CD8-positive, alpha-beta memory T cell (primary cell): ENCODE results near the gene IQCH. TPM values are rescaled to one million over a fixed set of nuclear protein-coding genes. Genes with fewer than 3 reads are reported as not detected.

Source experiments
- CTCF ChIA-PET: fragments of 350-600 bp; sonication (Branson Sonifier 250); formaldehyde crosslinking; loops from one replicate; lab custom pipeline; 2021; ENCODE audit warnings: antibody characterized with exemption; lab: Charles Lee
- POLR2A ChIA-PET: fragments of 350-600 bp; sonication (Branson Sonifier 250); formaldehyde crosslinking; loops from one replicate; lab custom pipeline; 2021; ENCODE audit warnings: antibody characterized with exemption; lab: Charles Lee
- DNase-seq, 5 donors: peaks; one replicate each; pipeline versions ENCODE4 v3.0.0 to v3.0.0-alpha.2; 2020 to 2022; ENCODE audit warnings: mixed read lengths in 1 of 5
- H3K27ac ChIP-seq: one replicate; pipeline ENCODE4 v1.7.0; 2013; ENCODE audit warnings: low read depth, mild to moderate bottlenecking, low read length, moderate library complexity
- H3K27me3 ChIP-seq: 2 replicates; pipeline ENCODE4 v1.7.0; 2013; ENCODE audit warnings: low read length, mild to moderate bottlenecking; ENCODE audit not compliant: insufficient read depth, poor library complexity, severe bottlenecking
- H3K36me3 ChIP-seq: 2 replicates; pipeline ENCODE4 v1.7.0; 2013; ENCODE audit warnings: mild to moderate bottlenecking, low read length, moderate library complexity; ENCODE audit not compliant: insufficient read depth
- H3K4me1 ChIP-seq: 2 replicates; pipeline ENCODE4 v1.7.0; 2013; ENCODE audit warnings: mild to moderate bottlenecking, low read length, moderate library complexity; ENCODE audit not compliant: insufficient read depth
- H3K4me3 ChIP-seq: 2 replicates; pipeline ENCODE4 v1.7.0; 2013; ENCODE audit warnings: mild to moderate bottlenecking, low read length
- H3K9me3 ChIP-seq: 2 replicates; pipeline ENCODE4 v1.7.0; 2013; ENCODE audit warnings: mild to moderate bottlenecking, low read length
- H3K27ac Mint-ChIP-seq, 8 donors: one replicate each; pipeline ENCODE4 v1.8.0; 2020 to 2021; ENCODE audit warnings: mixed read lengths in 8 of 8, mild to moderate bottlenecking in 6 of 8, inconsistent platforms in 3 of 8, moderate library complexity in 3 of 8
- H3K27me3 Mint-ChIP-seq, 2 donors: one replicate each; pipeline ENCODE4 v1.8.0; 2020 to 2021; ENCODE audit warnings: mixed read lengths in 2 of 2, mild to moderate bottlenecking in 1 of 2, moderate library complexity in 1 of 2
- H3K36me3 Mint-ChIP-seq, 3 donors: one replicate each; pipeline ENCODE4 v1.8.0; 2020 to 2021; ENCODE audit warnings: mixed read lengths in 3 of 3, inconsistent platforms in 1 of 3, mild to moderate bottlenecking in 1 of 3
- H3K4me1 Mint-ChIP-seq, 3 donors: one replicate each; pipeline ENCODE4 v1.8.0; 2020 to 2021; ENCODE audit warnings: mixed read lengths in 3 of 3, inconsistent platforms in 1 of 3, mild to moderate bottlenecking in 1 of 3
- H3K4me3 Mint-ChIP-seq, 7 donors: one replicate each; pipeline ENCODE4 v1.8.0; 2020 to 2021; ENCODE audit warnings: mixed read lengths in 7 of 7, mild to moderate bottlenecking in 6 of 7, moderate library complexity in 4 of 7, inconsistent platforms in 2 of 7
- H3K9me3 Mint-ChIP-seq, 5 donors: one replicate each; pipeline ENCODE4 v1.8.0; 2020 to 2022; ENCODE audit warnings: mixed read lengths in 5 of 5, mild to moderate bottlenecking in 3 of 5, moderate library complexity in 2 of 5, inconsistent platforms in 1 of 5
- polyA plus RNA-seq: library from polyadenylated mRNA; unstranded; fragments of 300-500 nt; fragmentation: Illumina TruSeq; gene quantifications from one replicate; pipeline ENCODE4 v1.2.3, GENCODE V29; 2021
- total RNA-seq, 2 experiments: library from RNA; stranded (reverse); gene quantifications; one replicate each; pipeline ENCODE4 v1.2.3, GENCODE V29; 2021

IQCH gene
- total and polyA plus RNA-seq, 3 experiments from 2014 or later: 0.52 to 1.3 (median 1.0) TPM

GRCh38 chr15:67396114-67396513 is 141.5 kb downstream of the IQCH start:
- no peaks in the 10 kb centered on the region for H3K36me3 ChIP-seq
- no peak overlapping the region for H3K4me3 Mint-ChIP-seq
- H3K27ac ChIP-seq: no peak overlapping the region
- H3K9me3 Mint-ChIP-seq: no peaks in the 10 kb centered on the region
- CTCF ChIA-PET: no interaction called here
- no peak overlapping the region for H3K27ac Mint-ChIP-seq
- no peaks in the 10 kb centered on the region for H3K4me1 ChIP-seq
- no peaks in the 10 kb centered on the region for H3K27me3 ChIP-seq
- no peaks in the 10 kb centered on the region for H3K36me3 Mint-ChIP-seq
- POLR2A ChIA-PET: no interaction called here
- H3K4me3 ChIP-seq: no peak overlapping the region
- DNase-seq: no peak
- no peaks in the 10 kb centered on the region for H3K9me3 ChIP-seq
- no peaks in the 10 kb centered on the region for H3K4me1 Mint-ChIP-seq
- H3K27me3 Mint-ChIP-seq: peaks cover 0 to 4% of the 10 kb centered on the region in 2 donors

- no peak overlapping the region for H3K4me3 Mint-ChIP-seq
- CTCF ChIA-PET: no interaction called here
These were observed 142.6 kb downstream of the IQCH start for GRCh38 chr15:67397139-67397538.

GRCh38 chr15:67399925-67400324 is 145.3 kb downstream of the IQCH start:
- Histone ChIP-seq H3K27ac (no peak overlapping the region), H3K4me3 (no peak overlapping the region), H3K9me3 (no peaks in the 10 kb centered on the region), H3K27me3 (no peaks in the 10 kb centered on the region), H3K36me3 (no peaks in the 10 kb centered on the region), H3K4me1 (no peaks in the 10 kb centered on the region)
- H3K9me3 Mint-ChIP-seq: no peaks in the 10 kb centered on the region
- DNase-seq: no peak
- POLR2A ChIA-PET: no interaction called here
- CTCF ChIA-PET: no interaction called here
- peak overlapping the region in 1 of 8 donors; percentile 8 for H3K27ac Mint-ChIP-seq
- no peaks in the 10 kb centered on the region for H3K36me3 Mint-ChIP-seq
- no peak overlapping the region for H3K4me3 Mint-ChIP-seq
- no peaks in the 10 kb centered on the region for H3K4me1 Mint-ChIP-seq
- peaks cover 0 to 7% of the 10 kb centered on the region in 2 donors for H3K27me3 Mint-ChIP-seq

More at GRCh38 chr15:67397139-67397538, 142.6 kb downstream of the IQCH start:
- Histone ChIP-seq H3K4me3 (no peak overlapping the region), H3K36me3 (no peaks in the 10 kb centered on the region), H3K27ac (no peak overlapping the region), H3K9me3 (no peaks in the 10 kb centered on the region), H3K27me3 (no peaks in the 10 kb centered on the region), H3K4me1 (no peaks in the 10 kb centered on the region)
- no peaks in the 10 kb centered on the region for H3K4me1 Mint-ChIP-seq
- H3K36me3 Mint-ChIP-seq: no peaks in the 10 kb centered on the region
- no peak for DNase-seq
- H3K27me3 Mint-ChIP-seq: peaks cover 0 to 7% of the 10 kb centered on the region in 2 donors
- no peaks in the 10 kb centered on the region for H3K9me3 Mint-ChIP-seq
- no peak overlapping the region for H3K27ac Mint-ChIP-seq
- POLR2A ChIA-PET: no interaction called here

- Histone ChIP-seq H3K9me3 (no peaks in the 10 kb centered on the region), H3K27ac (no peak overlapping the region), H3K36me3 (no peaks in the 10 kb centered on the region), H3K4me1 (no peaks in the 10 kb centered on the region), H3K4me3 (no peak overlapping the region), H3K27me3 (no peaks in the 10 kb centered on the region)
- no peaks in the 10 kb centered on the region for H3K4me1 Mint-ChIP-seq
- no peaks in the 10 kb centered on the region for H3K36me3 Mint-ChIP-seq
- ChIA-PET POLR2A (no interaction called here), CTCF (no interaction called here)
- no peak for DNase-seq
- peaks cover 0 to 7% of the 10 kb centered on the region in 2 donors for H3K27me3 Mint-ChIP-seq
- H3K9me3 Mint-ChIP-seq: no peaks in the 10 kb centered on the region
- H3K4me3 Mint-ChIP-seq: no peak overlapping the region
- H3K27ac Mint-ChIP-seq: no peak overlapping the region
These were observed 146.3 kb downstream of the IQCH start for GRCh38 chr15:67400890-67401289.

- CTCF ChIA-PET: no interaction called here
- Mint-ChIP-seq H3K27me3 (peaks cover 0 to 4% of the 10 kb centered on the region in 2 donors), H3K4me3 (no peak overlapping the region), H3K4me1 (no peaks in the 10 kb centered on the region), H3K36me3 (no peaks in the 10 kb centered on the region), H3K9me3 (no peaks in the 10 kb centered on the region), H3K27ac (no peak overlapping the region)
- no peak overlapping the region for H3K27ac ChIP-seq
- H3K4me1 ChIP-seq: no peaks in the 10 kb centered on the region
- POLR2A ChIA-PET: no interaction called here
- H3K9me3 ChIP-seq: no peaks in the 10 kb centered on the region
- H3K36me3 ChIP-seq: no peaks in the 10 kb centered on the region
- H3K4me3 ChIP-seq: no peak overlapping the region
- no peaks in the 10 kb centered on the region for H3K27me3 ChIP-seq
- DNase-seq: no peak
These were observed 146.8 kb downstream of the IQCH start for GRCh38 chr15:67401336-67401735.

GRCh38 chr15:67403428-67404154 is 149.0 kb downstream of the IQCH start:
- CTCF ChIA-PET: no interaction called here
- Histone ChIP-seq H3K9me3 (no peaks in the 10 kb centered on the region), H3K4me3 (no peak overlapping the region), H3K27ac (no peak overlapping the region), H3K4me1 (no peaks in the 10 kb centered on the region), H3K36me3 (no peaks in the 10 kb centered on the region), H3K27me3 (no peaks in the 10 kb centered on the region)
- H3K36me3 Mint-ChIP-seq: peaks cover 0 to 6% (median 0%) of the 10 kb centered on the region in 3 donors
- POLR2A ChIA-PET: no interaction called here
- DNase-seq: no peak
- no peaks in the 10 kb centered on the region for H3K9me3 Mint-ChIP-seq
- H3K27ac Mint-ChIP-seq: no peak overlapping the region
- no peak overlapping the region for H3K4me3 Mint-ChIP-seq
- H3K27me3 Mint-ChIP-seq: peaks cover 0 to 4% of the 10 kb centered on the region in 2 donors
- H3K4me1 Mint-ChIP-seq: no peaks in the 10 kb centered on the region

- Histone ChIP-seq H3K9me3 (no peaks in the 10 kb centered on the region), H3K36me3 (no peaks in the 10 kb centered on the region), H3K27ac (peak overlapping the region; percentile 43), H3K4me3 (no peak overlapping the region), H3K4me1 (no peaks in the 10 kb centered on the region), H3K27me3 (no peaks in the 10 kb centered on the region)
- Mint-ChIP-seq H3K4me3 (no peak overlapping the region), H3K27ac (no peak overlapping the region), H3K36me3 (peaks cover 0 to 6% (median 0%) of the 10 kb centered on the region in 3 donors), H3K27me3 (peaks cover 0 to 4% of the 10 kb centered on the region in 2 donors), H3K9me3 (no peaks in the 10 kb centered on the region), H3K4me1 (no peaks in the 10 kb centered on the region)
- POLR2A ChIA-PET: no interaction called here
- CTCF ChIA-PET: no interaction called here
- DNase-seq: no peak
These were observed 150.9 kb downstream of the IQCH start for GRCh38 chr15:67405208-67406191.

GRCh38 chr15:67406257-67406861 is 151.8 kb downstream of the IQCH start:
- no peak for DNase-seq
- H3K4me3 Mint-ChIP-seq: no peak overlapping the region
- no peaks in the 10 kb centered on the region for H3K4me1 Mint-ChIP-seq
- H3K27ac ChIP-seq: peak overlapping the region; percentile 43
- POLR2A ChIA-PET: no interaction called here
- H3K4me3 ChIP-seq: no peak overlapping the region
- no peaks in the 10 kb centered on the region for H3K4me1 ChIP-seq
- H3K9me3 Mint-ChIP-seq: no peaks in the 10 kb centered on the region
- no peaks in the 10 kb centered on the region for H3K36me3 ChIP-seq
- no peaks in the 10 kb centered on the region for H3K9me3 ChIP-seq
- CTCF ChIA-PET: no interaction called here
- H3K27me3 ChIP-seq: no peaks in the 10 kb centered on the region
- H3K27ac Mint-ChIP-seq: no peak overlapping the region
- H3K27me3 Mint-ChIP-seq: peaks cover 0 to 2% of the 10 kb centered on the region in 2 donors
- peaks cover 0 to 6% (median 4%) of the 10 kb centered on the region in 3 donors for H3K36me3 Mint-ChIP-seq
